SJSA1 (cell line): Measurements from ENCODE around the gene LCN15. TPM values are rescaled to one million over a fixed set of nuclear protein-coding genes. Genes with fewer than 3 reads are reported as not detected.
"Not testable (repeated sequence)": the region's sequence is repeated elsewhere in the genome, so short reads cannot be mapped to it uniquely, and the experiment has no call there.

Experiments used
- DNase-seq, 2 experiments: peaks; one replicate each; pipeline ENCODE4 v3.0.0-alpha.2; 2015 to 2020; ENCODE audit warnings: low spot score in 2 of 2, low read depth in 1 of 2
- H3K27ac ChIP-seq: fragments of 250-450 bp; sonication (Bioruptor Pico); 2 replicates; pipeline ENCODE4 v1.5.1; 2020; ENCODE audit warnings: mild to moderate bottlenecking, moderate library complexity
- H3K27me3 ChIP-seq: fragments of 250-450 bp; sonication (Bioruptor Pico); replicated peaks from 2 replicates; pipeline ENCODE4 v1.5.1; 2020; ENCODE audit warnings: mild to moderate bottlenecking, moderate library complexity
- H3K36me3 ChIP-seq: fragments of 250-450 bp; sonication (Bioruptor Pico); 2 replicates; pipeline ENCODE4 v1.5.1; 2020; ENCODE audit warnings: mild to moderate bottlenecking
- H3K4me1 ChIP-seq: fragments of 250-450 bp; sonication (Bioruptor Pico); replicated peaks from 2 replicates; pipeline ENCODE4 v1.6.1; 2021; ENCODE audit warnings: mild to moderate bottlenecking
- H3K4me3 ChIP-seq: fragments of 250-450 bp; sonication (Bioruptor Pico); 2 replicates; pipeline ENCODE4 v1.5.1; 2020; ENCODE audit warnings: mild to moderate bottlenecking
- H3K9me3 ChIP-seq: fragments of 250-450 bp; sonication (Bioruptor Pico); replicated peaks from 2 replicates; pipeline ENCODE4 v1.5.1; 2020; ENCODE audit warnings: mild to moderate bottlenecking
- total RNA-seq: library from RNA; depleted of rRNA; stranded (reverse); fragments of >200 nt; shearing (Covaris generic); gene quantifications from 2 replicates; pipeline ENCODE4 v1.2.3, GENCODE V29; 2014

LCN15 gene
- total RNA-seq, 1 experiment from 2014 or later, result not detected

DNA sequence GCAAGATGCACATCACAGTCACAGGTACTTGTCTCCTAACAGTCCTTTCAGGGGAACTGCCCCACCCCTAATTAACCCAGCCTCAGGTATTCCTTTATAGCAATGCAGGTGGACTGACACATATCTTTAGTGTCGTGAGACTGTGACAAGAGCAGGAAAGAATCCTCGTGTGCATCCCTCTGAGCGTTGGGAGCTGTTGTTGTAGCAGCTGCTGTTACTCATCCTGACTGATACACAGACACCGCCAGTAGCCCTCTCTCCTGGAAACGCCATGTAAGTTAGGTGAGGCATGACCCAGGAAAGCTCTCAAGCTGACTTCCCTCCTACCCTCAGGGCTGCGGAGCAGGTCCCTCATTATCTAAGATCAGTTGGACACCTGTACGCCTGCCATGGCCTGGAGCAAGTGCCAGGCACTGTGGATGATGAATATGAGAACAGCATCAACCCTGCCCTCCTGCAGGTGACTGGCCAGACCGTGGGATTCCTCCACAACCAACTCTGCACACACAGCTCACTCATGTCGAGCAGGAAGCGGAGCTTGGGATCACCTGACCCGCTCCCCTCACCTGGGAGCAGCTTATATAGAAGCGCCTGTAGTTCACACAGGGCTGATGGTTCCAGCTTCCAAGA is 10.2 kb upstream of the LCN15 start:
- peaks cover 8% of the 10 kb centered on the region for H3K9me3 ChIP-seq
- no peak for DNase-seq
- peaks cover 10% of the 10 kb centered on the region for H3K27me3 ChIP-seq
- no peak overlapping the region for H3K4me3 ChIP-seq
- H3K36me3 ChIP-seq, result no peaks in the 10 kb centered on the region
- no peak overlapping the region for H3K27ac ChIP-seq
- H3K4me1 ChIP-seq, result no peaks in the 10 kb centered on the region

DNA sequence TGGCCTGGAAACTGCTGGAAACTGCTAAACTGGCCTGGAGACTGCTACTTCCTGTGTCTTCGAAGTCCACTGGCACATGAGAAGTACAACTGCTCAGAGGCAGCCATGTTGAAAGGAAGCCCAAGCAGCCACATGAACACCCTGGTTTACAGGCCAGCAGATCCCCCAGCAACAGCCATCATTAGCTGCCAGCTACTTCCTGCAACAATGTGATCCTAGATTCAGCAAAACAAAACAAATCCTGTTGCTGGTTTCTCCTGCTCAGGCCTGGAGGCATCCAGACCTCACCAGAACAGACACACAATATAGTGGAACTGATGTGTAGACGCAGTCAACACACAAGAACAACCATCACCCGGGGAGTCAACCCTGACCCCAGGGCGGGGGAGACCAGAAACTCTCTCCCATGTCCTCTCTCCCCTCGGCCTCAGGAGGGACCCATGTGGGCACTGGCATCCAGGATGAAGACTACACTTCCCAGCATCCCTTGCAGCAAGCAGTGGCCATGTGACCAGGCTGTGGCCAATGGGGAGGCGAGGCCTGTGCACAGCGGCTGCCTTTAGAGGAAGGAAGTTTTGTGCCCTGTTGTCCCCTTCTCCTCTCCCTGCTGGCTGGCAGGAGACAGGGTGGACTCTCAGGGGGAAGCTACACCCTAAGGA is 9.2 kb upstream of the LCN15 start:
- Histone ChIP-seq H3K4me3 (no peak overlapping the region), H3K36me3 (no peaks in the 10 kb centered on the region), H3K27ac (no peak overlapping the region), H3K27me3 (peaks cover 8% of the 10 kb centered on the region; the same call in 1 of the 2 replicates), H3K4me1 (no peaks in the 10 kb centered on the region), H3K9me3 (peaks cover 8% of the 10 kb centered on the region)
- DNase-seq, result no peak

- H3K4me1 ChIP-seq, result no peaks in the 10 kb centered on the region
- peaks cover 8% of the 10 kb centered on the region for H3K9me3 ChIP-seq
- H3K36me3 ChIP-seq, result no peaks in the 10 kb centered on the region
- no peak for DNase-seq
- H3K4me3 ChIP-seq, result no peak overlapping the region
- peaks cover 15% of the 10 kb centered on the region; the same call in 1 of the 2 replicates for H3K27me3 ChIP-seq
- no peak overlapping the region for H3K27ac ChIP-seq
Observed at GRCh38 chr9:136771907-136772415, 7.6 kb upstream of the LCN15 start.

DNA sequence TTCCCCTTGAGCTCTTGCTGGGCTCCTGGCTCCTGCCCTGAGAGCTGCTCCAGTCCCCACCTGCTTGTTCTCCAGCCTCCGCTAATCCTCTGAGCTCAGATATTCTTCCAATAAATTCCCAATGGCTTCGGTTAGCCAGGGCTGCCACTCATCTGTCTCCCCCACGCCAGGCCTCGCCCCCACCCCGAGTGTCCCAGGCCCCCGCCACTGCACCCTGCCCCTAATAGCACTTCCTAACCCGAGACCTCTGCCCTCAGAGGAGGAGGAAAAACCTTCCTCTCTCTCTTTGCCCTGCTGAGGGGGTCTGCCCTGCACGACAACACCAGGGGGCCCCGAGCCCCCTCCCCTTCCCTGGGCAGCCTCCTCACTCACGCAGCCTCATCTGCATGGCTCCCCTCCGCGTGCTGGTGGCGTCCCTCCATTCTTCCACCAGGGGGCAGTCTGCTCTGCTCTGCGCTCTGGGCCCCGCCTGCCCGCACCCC is 5.4 kb upstream of the LCN15 start:
- peaks cover 8% of the 10 kb centered on the region for H3K9me3 ChIP-seq
- H3K4me3 ChIP-seq, result no peak overlapping the region
- no peak for DNase-seq
- peaks cover 18% of the 10 kb centered on the region; the same call in 1 of the 2 replicates for H3K27me3 ChIP-seq
- no peaks in the 10 kb centered on the region for H3K4me1 ChIP-seq
- no peak overlapping the region for H3K27ac ChIP-seq
- no peaks in the 10 kb centered on the region for H3K36me3 ChIP-seq

DNA sequence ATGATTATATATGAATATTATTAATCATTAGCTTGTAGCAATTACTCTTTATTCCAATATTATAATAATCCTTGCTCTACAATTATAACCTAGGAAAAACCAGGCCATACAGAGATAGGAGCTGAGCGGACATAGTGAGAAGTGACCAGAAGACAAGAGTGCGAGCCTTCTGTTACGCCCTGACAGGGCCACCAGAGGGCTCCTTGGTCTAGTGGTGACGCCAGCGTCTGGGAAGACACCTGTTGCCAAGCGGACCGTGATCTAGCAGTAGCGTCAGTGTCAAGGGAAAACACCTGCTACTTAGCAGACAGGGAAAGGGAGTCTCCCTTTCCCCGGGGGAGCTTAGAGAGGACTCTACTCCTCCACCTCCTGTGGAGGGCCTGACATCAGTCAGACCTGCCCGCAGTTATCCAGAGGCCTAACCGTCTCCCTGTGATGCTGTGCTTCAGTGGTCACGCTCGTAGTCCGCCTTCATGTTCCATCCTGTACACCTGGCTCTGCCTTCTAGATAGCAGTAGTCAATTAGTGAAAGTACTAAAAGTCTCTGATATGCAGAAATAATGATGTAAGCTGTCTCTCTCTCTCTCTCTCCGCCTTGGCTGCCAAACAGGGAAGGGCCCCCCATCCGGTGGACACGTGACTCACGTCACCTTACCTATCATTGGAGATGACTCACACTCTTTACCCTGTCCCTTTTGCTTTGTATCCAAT is 2.2 kb upstream of the LCN15 start:
- H3K4me1 ChIP-seq, H3K36me3 ChIP-seq, H3K27ac ChIP-seq, H3K9me3 ChIP-seq, DNase-seq, H3K4me3 ChIP-seq: not testable (repeated sequence)
- peaks cover 23% of the 10 kb centered on the region; the same call in 1 of the 2 replicates for H3K27me3 ChIP-seq

- H3K27me3 ChIP-seq, result peaks cover 19% of the 10 kb centered on the region; the same call in 1 of the 2 replicates
- H3K4me1 ChIP-seq, DNase-seq, H3K4me3 ChIP-seq, H3K27ac ChIP-seq, H3K36me3 ChIP-seq, H3K9me3 ChIP-seq: not testable (repeated sequence)
Observed at GRCh38 chr9:136765745-136766409, 1.6 kb upstream of the LCN15 start.

- H3K27me3 ChIP-seq, result peaks cover 18% of the 10 kb centered on the region; the same call in 1 of the 2 replicates
- no peak overlapping the region for H3K27ac ChIP-seq
- H3K4me3 ChIP-seq, result no peak overlapping the region
- no peaks in the 10 kb centered on the region for H3K36me3 ChIP-seq
- no peaks in the 10 kb centered on the region for H3K4me1 ChIP-seq
- no peaks in the 10 kb centered on the region for H3K9me3 ChIP-seq
- no peak for DNase-seq
Observed at GRCh38 chr9:136765041-136765440, 723 bp upstream of the LCN15 start.

GRCh38 chr9:136763649-136764035 is 676 bp downstream of the LCN15 start:
- Histone ChIP-seq H3K36me3 (no peaks in the 10 kb centered on the region), H3K9me3 (no peaks in the 10 kb centered on the region), H3K27ac (no peak overlapping the region), H3K4me1 (no peaks in the 10 kb centered on the region), H3K4me3 (no peak overlapping the region), H3K27me3 (peaks cover 18% of the 10 kb centered on the region; the same call in 1 of the 2 replicates)
- DNase-seq, result no peak

- H3K4me1 ChIP-seq, result no peaks in the 10 kb centered on the region
- DNase-seq, result peak in 1 of 2 experiments; percentile 58
Observed at GRCh38 chr9:136762915-136763648, 1.2 kb downstream of the LCN15 start.

DNA sequence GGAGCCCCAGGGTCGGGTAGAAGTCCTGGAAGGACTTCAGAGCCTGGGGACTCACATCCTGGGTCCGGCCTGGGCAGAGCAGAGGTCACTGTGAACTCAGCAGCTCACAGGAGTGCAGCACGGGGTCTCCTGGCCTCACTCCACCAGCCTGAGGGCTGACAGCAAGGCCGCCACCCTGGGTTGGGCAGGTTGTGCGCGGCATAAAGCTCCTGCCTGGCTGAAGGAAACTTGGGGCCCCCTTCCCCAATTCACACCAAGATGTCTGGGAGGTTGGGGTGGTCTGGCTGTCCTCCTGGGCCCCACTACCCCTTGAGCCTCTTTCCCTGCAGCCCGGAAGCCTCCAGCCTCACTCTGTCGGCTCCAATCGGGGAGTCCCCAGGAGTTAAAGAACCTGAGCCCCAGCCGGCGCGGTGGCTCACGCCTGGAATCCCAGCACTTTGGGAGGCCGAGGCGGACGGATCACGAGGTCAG is 2.1 kb downstream of the LCN15 start:
- H3K9me3 ChIP-seq, result no peaks in the 10 kb centered on the region
- no peaks in the 10 kb centered on the region for H3K4me1 ChIP-seq
- no peak overlapping the region for H3K27ac ChIP-seq
- no peak overlapping the region for H3K4me3 ChIP-seq
- H3K36me3 ChIP-seq, result no peaks in the 10 kb centered on the region
- H3K27me3 ChIP-seq, result peaks cover 11% of the 10 kb centered on the region; the same call in 1 of the 2 replicates
- DNase-seq, result no peak

More at GRCh38 chr9:136762915-136763648, 1.2 kb downstream of the LCN15 start:
- H3K27me3 ChIP-seq, result peaks cover 17% of the 10 kb centered on the region; the same call in 1 of the 2 replicates
- H3K9me3 ChIP-seq, result no peaks in the 10 kb centered on the region
- no peaks in the 10 kb centered on the region for H3K36me3 ChIP-seq
- H3K4me3 ChIP-seq, result no peak overlapping the region
- no peak overlapping the region for H3K27ac ChIP-seq

DNA sequence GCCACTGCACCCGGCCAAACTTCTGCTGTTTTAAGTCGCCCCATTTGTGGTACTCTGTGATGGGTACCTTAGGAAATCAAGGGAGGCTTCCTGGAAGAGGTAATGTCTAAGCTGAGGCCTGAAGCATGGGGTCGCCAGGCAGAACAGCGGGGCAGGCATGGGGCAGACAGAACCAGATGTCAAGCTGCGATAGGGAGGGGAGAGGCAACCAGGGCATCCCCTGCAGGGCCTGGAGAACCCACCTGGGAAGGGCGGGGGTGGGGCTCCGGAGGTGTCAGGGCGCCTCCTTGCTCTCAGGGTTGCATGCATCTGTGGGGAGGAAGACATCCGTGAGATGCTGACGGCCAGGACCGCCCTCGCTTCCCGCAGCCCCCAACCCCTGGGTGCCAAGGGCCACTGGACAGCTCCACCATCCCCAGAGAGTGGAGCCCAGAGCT is 2.8 kb downstream of the LCN15 start:
- peaks cover 10% of the 10 kb centered on the region; the same call in 1 of the 2 replicates for H3K27me3 ChIP-seq
- no peaks in the 10 kb centered on the region for H3K9me3 ChIP-seq
- no peak overlapping the region for H3K27ac ChIP-seq
- no peak overlapping the region for H3K4me3 ChIP-seq
- no peaks in the 10 kb centered on the region for H3K4me1 ChIP-seq
- no peak for DNase-seq
- H3K36me3 ChIP-seq, result no peaks in the 10 kb centered on the region

DNA sequence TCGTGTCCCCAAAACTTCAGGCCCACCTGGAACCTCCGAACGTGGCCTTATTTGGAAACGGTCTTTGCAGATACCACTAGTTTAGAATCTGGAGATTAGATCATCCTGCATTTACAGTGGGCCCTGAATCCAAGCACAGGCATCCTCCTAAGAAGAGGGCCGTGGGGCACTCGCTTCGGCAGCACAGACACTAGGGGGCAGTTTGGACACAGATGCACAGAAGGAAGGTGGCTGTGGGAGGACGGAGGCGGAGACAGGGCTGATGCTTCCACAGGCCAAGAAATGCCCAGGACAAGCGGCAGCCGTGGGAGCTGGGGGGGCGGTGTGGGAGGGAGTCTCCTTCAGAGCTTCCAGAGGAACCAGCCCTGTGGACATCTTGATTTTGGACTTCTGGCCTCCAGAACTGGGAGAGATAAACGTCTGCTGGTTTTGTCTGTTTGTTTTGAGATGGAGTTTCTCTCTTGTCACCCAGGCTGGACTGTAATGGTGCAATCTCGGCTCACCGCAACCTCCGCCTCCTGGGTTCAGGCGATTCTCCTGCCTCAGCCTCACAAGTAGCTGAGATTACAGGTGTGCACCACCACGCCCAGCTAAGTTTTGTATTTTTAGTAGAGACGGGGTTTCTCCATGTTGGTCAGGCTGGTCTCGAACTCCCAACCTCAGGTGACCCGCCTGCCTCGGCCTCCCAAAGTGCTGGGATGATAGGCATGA is 3.3 kb downstream of the LCN15 start:
- not testable (repeated sequence) for H3K27ac ChIP-seq, H3K4me1 ChIP-seq, H3K4me3 ChIP-seq, H3K9me3 ChIP-seq, H3K36me3 ChIP-seq
- DNase-seq, result peak; percentile 25 to 64
- H3K27me3 ChIP-seq, result peaks cover 10% of the 10 kb centered on the region; the same call in 1 of the 2 replicates
